Kidney epithelial cell (primary cell): ENCODE results near the gene LRP8. TPM values are rescaled to one million over a fixed set of nuclear protein-coding genes. Genes with fewer than 3 reads are reported as not detected.
A peak's percentile ranks its signal among the peaks of the same experiment; 100 is the strongest.

Experiments used
- DNase-seq: peaks from one replicate; pipeline ENCODE4 v3.0.0-alpha.2; 2010; ENCODE audit warnings: low read depth
- H3K27me3 ChIP-seq: 2 replicates; pipeline ENCODE4 v1.6.0; 2011; ENCODE audit warnings: low read length; ENCODE audit not compliant: control insufficient read depth, insufficient read depth
- H3K36me3 ChIP-seq: 2 replicates; pipeline ENCODE4 v1.5.1; 2011; ENCODE audit warnings: low read length; ENCODE audit not compliant: control insufficient read depth, insufficient read depth
- H3K4me3 ChIP-seq: 2 replicates; pipeline ENCODE4 v1.5.1; 2011; ENCODE audit warnings: low read depth, mild to moderate bottlenecking, control low read depth, low read length
- CTCF ChIP-seq: IDR thresholded peaks from 2 replicates; pipeline ENCODE4 v1.5.1; 2011; ENCODE audit warnings: mild to moderate bottlenecking, moderate library complexity, low read length, control low read depth, inconsistent platforms; ENCODE audit not compliant: insufficient read depth, poor library complexity, severe bottlenecking
- total RNA-seq: library from RNA; depleted of rRNA; stranded (reverse); fragments of >200 nt; gene quantifications from 2 replicates; pipeline ENCODE4 v1.2.3, GENCODE V29; 2015

LRP8 gene
- total RNA-seq, 1 donor from 2014 or later = 7.5 TPM

- peak; percentile 87 for DNase-seq
- no peak for TF ChIP-seq CTCF
- Histone ChIP-seq H3K4me3 (peak within 1 kb of the TSS; percentile 78), H3K36me3 (no peaks in the 10 kb centered on the region), H3K27me3 (no peaks in the 10 kb centered on the region)
Measured at GRCh38 chr1:53238197-53239155, 89.4 kb downstream of the LRP8 start, which contains the start of gene MAGOH. TSS of gene MAGOH (minus strand) at chr1:53238518. CDS start at chr1:53238448, 70 bp downstream.

GRCh38 chr1:53237638-53238037 lies 90.2 kb downstream of the LRP8 start:
- no peak for DNase-seq
- Histone ChIP-seq H3K27me3 (no peaks in the 10 kb centered on the region), H3K4me3 (peak overlapping the region; percentile 78), H3K36me3 (no peaks in the 10 kb centered on the region)
- no peak for TF ChIP-seq CTCF

- H3K4me3 ChIP-seq = peak overlapping the region; percentile 89
- no peak for DNase-seq
- no peaks in the 10 kb centered on the region for H3K27me3 ChIP-seq
- TF ChIP-seq CTCF = no peak
- H3K36me3 ChIP-seq = no peaks in the 10 kb centered on the region
Measured at GRCh38 chr1:53220962-53221286, 106.9 kb downstream of the LRP8 start.

GRCh38 chr1:53220171-53220961 lies 107.5 kb downstream of the LRP8 start, which contains the start of gene CZIB:
TSS of gene CZIB (minus strand) at chr1:53220634. CDS start at chr1:53220575, 59 bp downstream.
- peak; percentile 65 for DNase-seq
- no peak for TF ChIP-seq CTCF
- Histone ChIP-seq H3K36me3 (no peaks in the 10 kb centered on the region), H3K27me3 (no peaks in the 10 kb centered on the region), H3K4me3 (peak within 1 kb of the TSS; percentile 89)

- Histone ChIP-seq H3K4me3 (peak overlapping the region; percentile 89), H3K27me3 (no peaks in the 10 kb centered on the region), H3K36me3 (no peaks in the 10 kb centered on the region)
- TF ChIP-seq CTCF = no peak
- DNase-seq = no peak
Measured at GRCh38 chr1:53219711-53220110, 108.2 kb downstream of the LRP8 start.
